ENCODE data around the gene PHOX2A.
"Not testable (repeated sequence)": the region's sequence is repeated elsewhere in the genome, so short reads cannot be mapped to it uniquely, and the experiment has no call there.

Gene PHOX2A

GRCh38 chr11:72221386-72222075, 22.4 kb downstream of the PHOX2A start:
- DNase-seq, result no peak

- no peak for DNase-seq
Observed at GRCh38 chr11:72220696-72221363, 23.1 kb downstream of the PHOX2A start.

GRCh38 chr11:72218251-72218745, 25.7 kb downstream of the PHOX2A start:
- DNase-seq, result no peak

GRCh38 chr11:72217841-72218240, 26.1 kb downstream of the PHOX2A start:
- DNase-seq, result no peak

- no peak for DNase-seq
Observed at GRCh38 chr11:72216638-72217037, 27.3 kb downstream of the PHOX2A start, which contains the start of gene FOLR2. FOLR2 (plus strand) TSS chr11:72216794; CDS start chr11:72218585, 1,791 bp downstream.

- DNase-seq, result no peak
Observed at GRCh38 chr11:72209101-72209500, 34.9 kb downstream of the PHOX2A start.

- DNase-seq, result no peak
Observed at GRCh38 chr11:72208281-72208680, 35.7 kb downstream of the PHOX2A start.

- not testable (repeated sequence) for DNase-seq
Observed at GRCh38 chr11:72206794-72207193, 37.2 kb downstream of the PHOX2A start.

- DNase-seq, result no peak
Observed at GRCh38 chr11:72204886-72205285, 39.1 kb downstream of the PHOX2A start.

GRCh38 chr11:72203163-72203562, 40.8 kb downstream of the PHOX2A start:
- no peak for DNase-seq

GRCh38 chr11:72202571-72202970, 41.4 kb downstream of the PHOX2A start:
- no peak for DNase-seq

GRCh38 chr11:72201445-72201844, 42.5 kb downstream of the PHOX2A start:
- not testable (repeated sequence) for DNase-seq

GRCh38 chr11:72195518-72196270, 48.3 kb downstream of the PHOX2A start:
- DNase-seq, result no peak

GRCh38 chr11:72191961-72192381, 52.0 kb downstream of the PHOX2A start, which contains the start of gene FOLR1:
FOLR1 (plus strand) TSS chr11:72192140; CDS start chr11:72192174, 34 bp downstream.
- DNase-seq, result no peak

GRCh38 chr11:72190631-72191071, 53.3 kb downstream of the PHOX2A start:
- DNase-seq, result no peak

GRCh38 chr11:72189455-72190250, 54.3 kb downstream of the PHOX2A start:
- DNase-seq, result no peak

Data from NCI-H2107 (cell line).